NCI-H2227 (cell line): Measurements from ENCODE around the gene CCNG2.
"Not testable (repeated sequence)": the region's sequence is repeated elsewhere in the genome, so short reads cannot be mapped to it uniquely, and the experiment has no call there.

Experiments used
- DNase-seq: peaks from one replicate; lab custom pipeline; 2025; ENCODE audit not compliant: unreplicated experiment; lab: John Stamatoyannopoulos, UW

CCNG2 gene

GRCh38 chr4:77156912-77157858 lies at the start of gene CCNG2:
TSS of gene CCNG2 (plus strand) at chr4:77157207. CDS start at chr4:77158533, 1,326 bp downstream.
- DNase-seq: peak; percentile 95

- no peak for DNase-seq
Observed at GRCh38 chr4:77110730-77111129, 46.3 kb upstream of the CCNG2 start.

GRCh38 chr4:77113069-77113468 lies 43.9 kb upstream of the CCNG2 start:
- no peak for DNase-seq

- no peak for DNase-seq
Observed at GRCh38 chr4:77117721-77118120, 39.3 kb upstream of the CCNG2 start.

- no peak for DNase-seq
Observed at GRCh38 chr4:77120886-77121508, 36.0 kb upstream of the CCNG2 start.

GRCh38 chr4:77121736-77122240 lies 35.2 kb upstream of the CCNG2 start:
- DNase-seq: no peak

GRCh38 chr4:77122656-77123055 lies 34.4 kb upstream of the CCNG2 start:
- DNase-seq: no peak

- DNase-seq: no peak
Observed at GRCh38 chr4:77123411-77123810, 33.6 kb upstream of the CCNG2 start.

- no peak for DNase-seq
Observed at GRCh38 chr4:77124576-77124975, 32.4 kb upstream of the CCNG2 start.

GRCh38 chr4:77125961-77126360 lies 31.0 kb upstream of the CCNG2 start:
- DNase-seq: no peak

GRCh38 chr4:77126809-77127208 lies 30.2 kb upstream of the CCNG2 start:
- no peak for DNase-seq

GRCh38 chr4:77127215-77127614 lies 29.8 kb upstream of the CCNG2 start:
- DNase-seq: no peak

GRCh38 chr4:77127837-77128621 lies 29.0 kb upstream of the CCNG2 start:
- no peak for DNase-seq

- no peak for DNase-seq
Observed at GRCh38 chr4:77132652-77133312, 24.2 kb upstream of the CCNG2 start.

GRCh38 chr4:77137448-77137847 lies 19.6 kb upstream of the CCNG2 start:
- not testable (repeated sequence) for DNase-seq

GRCh38 chr4:77141964-77142645 lies 14.9 kb upstream of the CCNG2 start:
- no peak for DNase-seq

GRCh38 chr4:77142646-77143028 lies 14.4 kb upstream of the CCNG2 start:
- no peak for DNase-seq

- DNase-seq: no peak
Observed at GRCh38 chr4:77143091-77143490, 13.9 kb upstream of the CCNG2 start.

- no peak for DNase-seq
Observed at GRCh38 chr4:77145842-77146185, 11.2 kb upstream of the CCNG2 start.
